ENCODE measurements around the gene TK1. TPM values are rescaled to one million over a fixed set of nuclear protein-coding genes. Genes with fewer than 3 reads are reported as not detected.

The TK1 gene
- total and polyA plus RNA-seq, 2 donors (not counting 1 experiment from before 2014, with no cell fraction given) = 2.2 to 3.8 TPM

DNA sequence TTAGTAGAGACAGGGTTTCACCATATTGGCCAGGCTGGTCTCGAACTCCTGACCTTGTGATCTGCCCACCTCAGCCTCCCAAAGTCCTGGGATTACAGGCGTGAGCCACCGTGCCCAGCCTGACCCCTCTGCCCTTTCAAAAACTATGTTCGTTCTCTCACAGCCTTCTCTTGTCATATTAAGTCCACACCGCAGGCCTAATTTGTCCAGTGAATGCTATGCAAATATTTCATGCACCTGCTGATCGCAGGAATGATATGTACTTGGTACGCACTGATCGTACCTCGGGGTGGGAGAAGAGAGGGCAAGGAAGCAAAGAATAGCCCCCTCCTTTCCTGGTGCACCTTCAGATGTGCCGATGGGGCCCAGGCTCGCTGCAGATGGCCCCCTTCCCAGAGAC, 24.2 kb upstream of the TK1 start:
- TF ChIP-seq EZH2 (IDR thresholded peaks at IDR 0.05; ENCODE audit: borderline replicate concordance, insufficient read depth, low read depth, low read length, poor library complexity, severe bottlenecking) = no peak
- TF ChIP-seq, protein P1, sequence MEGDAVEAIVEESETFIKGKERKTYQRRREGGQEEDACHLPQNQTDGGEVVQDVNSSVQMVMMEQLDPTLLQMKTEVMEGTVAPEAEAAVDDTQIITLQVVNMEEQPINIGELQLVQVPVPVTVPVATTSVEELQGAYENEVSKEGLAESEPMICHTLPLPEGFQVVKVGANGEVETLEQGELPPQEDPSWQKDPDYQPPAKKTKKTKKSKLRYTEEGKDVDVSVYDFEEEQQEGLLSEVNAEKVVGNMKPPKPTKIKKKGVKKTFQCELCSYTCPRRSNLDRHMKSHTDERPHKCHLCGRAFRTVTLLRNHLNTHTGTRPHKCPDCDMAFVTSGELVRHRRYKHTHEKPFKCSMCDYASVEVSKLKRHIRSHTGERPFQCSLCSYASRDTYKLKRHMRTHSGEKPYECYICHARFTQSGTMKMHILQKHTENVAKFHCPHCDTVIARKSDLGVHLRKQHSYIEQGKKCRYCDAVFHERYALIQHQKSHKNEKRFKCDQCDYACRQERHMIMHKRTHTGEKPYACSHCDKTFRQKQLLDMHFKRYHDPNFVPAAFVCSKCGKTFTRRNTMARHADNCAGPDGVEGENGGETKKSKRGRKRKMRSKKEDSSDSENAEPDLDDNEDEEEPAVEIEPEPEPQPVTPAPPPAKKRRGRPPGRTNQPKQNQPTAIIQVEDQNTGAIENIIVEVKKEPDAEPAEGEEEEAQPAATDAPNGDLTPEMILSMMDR (IDR thresholded peaks at IDR 0.05) = no peak
- Histone ChIP-seq H4K20me1 (ENCODE audit: control insufficient read depth, insufficient read depth, low read length, poor library complexity, severe bottlenecking) (no peaks in the 10 kb centered on the region), H3K36me3 (replicated peaks in 1 of 2; ENCODE audit: control extremely low read depth in 1 of 2, control insufficient read depth in 1 of 2, extremely low read depth in 1 of 2, insufficient read depth in 2 of 2, low read length in 1 of 2) (no peaks in the 10 kb centered on the region), H3K27ac (ENCODE audit: low read length in 2 of 2) (no peak overlapping the region), H3K79me2 (ENCODE audit: control insufficient read depth, insufficient read depth, low read length) (peaks cover 11% of the 10 kb centered on the region), H3K27me3 (replicated peaks in 1 of 4; ENCODE audit: control extremely low read depth in 1 of 4, control insufficient read depth in 3 of 4, insufficient read depth in 4 of 4, low read length in 3 of 4) (no peaks in the 10 kb centered on the region), H3K9me3 (ENCODE audit: control extremely low read depth in 1 of 3, control insufficient read depth in 2 of 3, insufficient read depth in 1 of 3, low read length in 2 of 3) (no peaks in the 10 kb centered on the region), H3K4me1 (ENCODE audit: control insufficient read depth in 2 of 2, insufficient read depth in 2 of 2, low read length in 2 of 2) (peaks cover 4 to 8% of the 10 kb centered on the region in 2 donors), H3K9ac (ENCODE audit: low read length) (no peak overlapping the region), H3K4me3 (ENCODE audit: control extremely low read depth in 1 of 5, extremely low read depth in 1 of 5, insufficient read depth in 1 of 5, low read depth in 2 of 5, low read length in 4 of 5) (no peak overlapping the region), H2AFZ (ENCODE audit: insufficient read depth, low read depth, low read length, poor library complexity, severe bottlenecking) (no peak overlapping the region), H3K4me2 (replicated peaks; ENCODE audit: low read depth, low read length, poor library complexity, severe bottlenecking) (no peak overlapping the region)
- ATAC-seq (ENCODE audit: low read depth) (no peak), DNase-seq (no peak)
- CTCF ChIA-PET = no interaction called here
- intact Hi-C loops (cut with micrococcal nuclease) = no loop called here
- H3K27ac Mint-ChIP-seq = no peak overlapping the region
- H3K4me3 Mint-ChIP-seq = no peak overlapping the region
- peaks cover 7% of the 10 kb centered on the region for H3K4me1 Mint-ChIP-seq
- no peaks in the 10 kb centered on the region for H3K27me3 Mint-ChIP-seq
- POLR2A ChIA-PET = interaction anchor here (0.7 kb wide), 1 partner anchor 15 kb away, joined by 6 read pairs; no protein-coding TSS in a partner anchor
- WGBS (ENCODE audit: insufficient coverage) = 96% methylated on average over 10 of the region's 11 CpGs
- no peaks in the 10 kb centered on the region for H3K9me3 Mint-ChIP-seq (ENCODE audit: insufficient read depth)

DNA sequence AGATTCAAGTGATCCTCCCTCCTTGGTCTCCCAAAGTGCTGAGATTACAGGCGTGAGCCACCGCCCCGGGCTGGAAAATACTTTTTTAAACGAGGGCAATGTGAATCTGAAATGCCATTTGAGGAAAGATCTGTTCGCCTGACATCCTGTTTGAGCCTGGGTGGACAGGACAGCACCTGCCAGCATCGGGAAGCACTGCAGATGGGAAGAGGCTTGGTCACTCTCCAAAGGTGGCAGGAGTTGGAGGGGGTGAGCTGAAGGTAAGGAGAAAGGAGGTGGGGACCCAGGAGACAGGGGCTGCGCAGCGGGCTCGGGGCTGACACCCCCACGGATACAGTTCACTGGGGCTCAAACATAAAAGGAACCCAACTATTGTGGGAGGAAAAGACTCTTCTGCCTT, 23.3 kb upstream of the TK1 start:
- Mint-ChIP-seq H3K27me3 (no peaks in the 10 kb centered on the region), H3K4me3 (no peak overlapping the region), H3K27ac (no peak overlapping the region), H3K4me1 (peaks cover 7% of the 10 kb centered on the region), H3K9me3 (ENCODE audit: insufficient read depth) (no peaks in the 10 kb centered on the region)
- Histone ChIP-seq H3K4me1 (ENCODE audit: control insufficient read depth in 2 of 2, insufficient read depth in 2 of 2, low read length in 2 of 2) (peaks cover 4 to 8% of the 10 kb centered on the region in 2 donors), H3K4me3 (ENCODE audit: control extremely low read depth in 1 of 5, extremely low read depth in 1 of 5, insufficient read depth in 1 of 5, low read depth in 2 of 5, low read length in 4 of 5) (no peak overlapping the region), H3K9me3 (ENCODE audit: control extremely low read depth in 1 of 3, control insufficient read depth in 2 of 3, insufficient read depth in 1 of 3, low read length in 2 of 3) (no peaks in the 10 kb centered on the region), H3K4me2 (replicated peaks; ENCODE audit: low read depth, low read length, poor library complexity, severe bottlenecking) (no peak overlapping the region), H3K79me2 (ENCODE audit: control insufficient read depth, insufficient read depth, low read length) (peaks cover 10% of the 10 kb centered on the region), H3K27ac (ENCODE audit: low read length in 2 of 2) (no peak overlapping the region), H3K9ac (ENCODE audit: low read length) (no peak overlapping the region), H4K20me1 (ENCODE audit: control insufficient read depth, insufficient read depth, low read length, poor library complexity, severe bottlenecking) (no peaks in the 10 kb centered on the region), H2AFZ (ENCODE audit: insufficient read depth, low read depth, low read length, poor library complexity, severe bottlenecking) (no peak overlapping the region), H3K36me3 (replicated peaks in 1 of 2; ENCODE audit: control extremely low read depth in 1 of 2, control insufficient read depth in 1 of 2, extremely low read depth in 1 of 2, insufficient read depth in 2 of 2, low read length in 1 of 2) (no peaks in the 10 kb centered on the region), H3K27me3 (replicated peaks in 1 of 4; ENCODE audit: control extremely low read depth in 1 of 4, control insufficient read depth in 3 of 4, insufficient read depth in 4 of 4, low read length in 3 of 4) (no peaks in the 10 kb centered on the region)
- ATAC-seq (ENCODE audit: low read depth) = no peak
- ChIA-PET CTCF (no interaction called here), POLR2A (interaction anchor here (0.5 to 0.7 kb wide), 3 partner anchors 16 to 52 kb away, joined by 5 to 6 read pairs (median 5); no protein-coding TSS in a partner anchor)
- intact Hi-C loops (cut with micrococcal nuclease) = no loop called here
- no peak for DNase-seq
- 90% methylated on average over 2 of the region's 10 CpGs for WGBS (ENCODE audit: insufficient coverage)
- TF ChIP-seq, protein P1 (IDR thresholded peaks at IDR 0.05) = no peak
- TF ChIP-seq EZH2 (IDR thresholded peaks at IDR 0.05; ENCODE audit: borderline replicate concordance, insufficient read depth, low read depth, low read length, poor library complexity, severe bottlenecking) = no peak
